HG03571 (cell line): ENCODE data around the gene SAP30.

ENCODE experiments used
- ATAC-seq: cut with Tn5 transposase; IDR thresholded peaks from one replicate; pipeline ENCODE4 v1.9.1; 2021; ENCODE audit not compliant: unreplicated experiment

Gene SAP30, protein sequence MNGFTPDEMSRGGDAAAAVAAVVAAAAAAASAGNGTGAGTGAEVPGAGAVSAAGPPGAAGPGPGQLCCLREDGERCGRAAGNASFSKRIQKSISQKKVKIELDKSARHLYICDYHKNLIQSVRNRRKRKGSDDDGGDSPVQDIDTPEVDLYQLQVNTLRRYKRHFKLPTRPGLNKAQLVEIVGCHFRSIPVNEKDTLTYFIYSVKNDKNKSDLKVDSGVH

DNA sequence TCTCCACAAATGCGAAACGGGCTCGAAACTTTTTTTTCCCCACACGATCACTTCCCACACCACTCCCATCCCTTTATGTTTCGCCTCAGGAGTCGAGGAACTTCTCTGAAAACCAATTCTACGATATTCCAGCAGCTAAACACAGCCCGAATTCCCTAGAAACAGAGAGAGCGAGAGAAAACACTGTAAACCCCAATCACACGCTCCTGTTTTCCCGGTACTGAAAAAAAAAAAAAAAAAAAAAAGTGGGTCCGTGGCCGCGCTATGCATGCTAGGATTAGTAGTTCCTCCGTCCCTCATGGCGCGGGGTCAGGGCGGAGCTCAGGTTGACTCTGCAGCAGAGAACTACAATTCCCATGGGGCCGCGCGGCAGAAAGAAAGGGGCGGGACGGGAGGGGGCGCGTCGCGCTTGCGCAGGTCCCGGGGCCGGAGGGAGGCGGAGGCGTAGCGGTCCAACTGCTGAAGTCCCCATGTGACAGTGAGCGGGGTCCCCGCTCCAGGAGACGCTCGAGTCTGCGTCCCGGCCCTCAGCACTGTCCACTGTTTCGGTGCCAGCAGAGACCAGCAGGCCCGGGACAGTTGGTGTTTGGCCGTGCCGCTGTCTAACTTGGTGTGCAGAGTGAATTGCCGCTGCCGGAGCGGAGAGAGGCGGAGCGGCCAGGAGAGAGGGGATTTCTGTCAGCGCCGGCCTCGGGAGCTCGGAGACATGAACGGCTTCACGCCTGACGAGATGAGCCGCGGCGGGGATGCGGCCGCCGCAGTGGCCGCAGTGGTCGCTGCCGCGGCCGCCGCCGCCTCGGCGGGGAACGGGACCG lies at the start of gene SAP30:
Gene SAP30 (plus strand): TSS at position 478 of the 815 bp plus-strand sequence. CDS start 229 bp downstream, at position 707.
- ATAC-seq = peak; percentile 69

DNA sequence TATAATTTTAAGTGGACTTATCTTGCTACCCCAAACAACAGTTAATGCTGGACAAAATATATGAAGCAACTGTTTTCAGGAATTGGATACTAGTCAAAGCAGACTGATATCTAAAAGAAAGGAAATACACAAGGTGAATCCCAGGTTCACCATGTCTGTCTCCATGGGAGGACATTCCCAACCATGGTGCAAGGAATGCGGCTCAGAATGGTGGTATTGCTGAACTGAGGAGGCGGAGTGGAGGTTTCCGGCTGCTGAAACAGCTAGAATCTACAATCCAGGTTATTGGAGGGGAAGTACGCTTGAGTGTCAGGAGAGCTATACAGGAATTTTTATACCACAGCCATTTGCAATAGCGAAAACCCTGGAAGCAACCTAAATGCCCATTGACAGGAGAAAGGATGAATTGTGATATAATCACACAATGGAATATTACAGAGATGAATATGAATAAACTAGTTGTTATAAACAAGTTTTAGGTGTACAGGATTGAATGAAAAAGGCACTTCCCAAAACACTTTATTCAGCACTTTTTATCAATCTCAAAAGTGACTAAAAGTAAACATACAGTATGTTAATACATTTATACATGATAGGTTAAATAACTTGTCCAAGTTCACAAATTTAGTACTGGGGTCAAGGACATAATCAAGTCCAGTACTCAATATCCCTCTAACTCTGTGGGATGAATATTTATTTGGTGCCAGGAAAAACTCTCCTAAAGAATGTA lies 45.6 kb upstream of the SAP30 start:
- no peak for ATAC-seq

DNA sequence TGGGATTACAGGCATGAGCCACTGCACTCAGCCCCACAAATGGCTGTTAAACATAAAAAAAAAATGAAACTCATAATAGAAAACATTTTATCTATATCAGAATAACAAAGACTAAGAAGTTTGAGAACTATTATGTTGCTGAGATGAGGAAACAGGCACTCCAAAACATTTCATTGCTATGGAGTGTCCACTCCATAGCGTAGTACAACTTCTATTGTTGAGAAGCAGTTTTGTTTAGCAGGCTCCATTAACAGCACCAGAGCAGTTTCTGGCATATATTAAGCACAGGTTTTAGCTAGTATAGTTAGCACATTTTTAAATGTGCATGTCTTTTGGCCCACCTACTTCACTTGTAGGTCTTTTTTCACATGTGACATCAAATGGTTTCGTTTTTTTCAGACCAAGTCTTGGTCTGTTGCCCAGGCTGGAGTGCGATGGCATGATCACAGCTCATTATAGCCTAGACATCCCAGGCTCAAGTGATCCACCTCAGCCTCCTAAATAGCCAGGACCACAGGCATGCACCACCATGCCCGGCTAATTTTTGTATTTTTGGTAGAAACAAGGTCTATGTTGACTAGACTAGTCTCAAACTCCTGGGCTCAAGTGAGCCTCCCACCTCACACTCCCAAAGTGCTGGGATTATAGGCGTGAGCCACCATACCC lies 42.4 kb upstream of the SAP30 start:
- ATAC-seq = no peak

DNA sequence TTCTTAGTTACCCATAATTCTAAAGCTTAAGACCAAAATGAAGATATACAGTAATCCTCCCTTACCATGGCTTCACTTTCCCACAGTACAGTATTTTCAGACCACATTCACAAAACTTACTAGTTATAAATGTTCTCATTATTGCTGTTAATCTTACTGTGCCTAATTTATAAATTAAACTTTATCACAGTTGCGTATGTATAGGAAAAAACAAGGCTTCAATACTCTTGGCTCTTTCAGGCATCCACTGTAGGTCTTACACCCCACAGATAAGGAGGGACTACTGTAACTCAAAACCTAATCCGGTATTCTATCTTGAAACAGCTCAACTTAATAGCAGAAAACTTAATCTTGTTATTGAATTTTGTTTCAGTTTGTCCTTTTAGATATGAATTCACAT lies 40.2 kb upstream of the SAP30 start:
- no peak for ATAC-seq

DNA sequence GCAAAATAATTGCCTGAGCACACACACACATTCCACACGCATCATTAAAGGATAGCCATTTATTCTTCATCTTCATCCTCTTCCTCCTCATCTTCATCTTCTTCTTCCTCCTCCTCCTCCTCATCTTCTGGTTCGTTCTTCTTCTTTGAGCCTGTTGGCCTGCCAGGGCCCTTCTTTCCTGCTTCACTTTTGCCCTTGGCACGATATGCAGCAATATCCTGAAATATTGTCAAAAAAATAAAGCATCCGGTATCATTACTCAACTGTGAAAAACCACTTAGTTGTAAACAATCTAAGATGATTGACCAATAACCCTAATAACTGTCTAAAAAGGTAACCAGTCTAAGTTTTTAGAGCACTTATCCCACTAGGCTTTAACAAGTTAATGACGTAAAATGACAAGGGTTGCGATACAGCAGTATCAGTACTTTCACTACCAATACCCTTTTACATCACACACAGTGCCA lies 38.7 kb upstream of the SAP30 start:
- ATAC-seq = no peak

DNA sequence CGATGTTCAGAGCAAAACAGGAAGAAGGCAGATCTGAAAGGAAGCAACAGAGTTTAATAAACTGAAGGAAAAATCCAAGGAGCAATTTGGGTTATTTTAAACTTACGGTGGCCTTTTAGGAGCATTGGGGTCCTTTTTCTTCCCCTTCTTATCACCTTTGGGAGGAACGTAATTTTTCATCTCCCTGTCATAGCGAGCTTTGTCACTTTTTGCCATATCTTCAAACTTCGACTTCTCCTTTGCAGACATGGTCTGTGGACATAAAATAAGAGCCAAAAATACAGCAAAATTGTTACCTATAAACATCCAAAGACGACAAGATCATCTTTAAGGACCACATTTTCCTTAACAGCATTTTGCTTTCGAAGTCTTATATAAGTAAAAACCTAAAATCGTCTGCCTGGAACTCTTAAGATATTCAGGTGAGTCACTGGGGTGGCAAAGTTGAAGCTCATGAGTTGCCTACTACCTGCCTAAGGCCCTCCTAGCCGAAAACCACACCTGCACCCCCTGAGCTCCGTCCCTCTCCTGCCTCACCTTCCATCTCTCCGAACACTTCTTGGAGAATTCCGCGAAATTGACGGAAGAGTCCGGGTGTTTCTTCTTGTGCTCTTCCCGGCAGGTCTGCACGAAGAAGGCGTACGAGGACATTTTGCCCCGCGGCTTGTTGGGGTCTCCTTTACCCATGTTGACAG lies 37.6 kb upstream of the SAP30 start:
- ATAC-seq = no peak

DNA sequence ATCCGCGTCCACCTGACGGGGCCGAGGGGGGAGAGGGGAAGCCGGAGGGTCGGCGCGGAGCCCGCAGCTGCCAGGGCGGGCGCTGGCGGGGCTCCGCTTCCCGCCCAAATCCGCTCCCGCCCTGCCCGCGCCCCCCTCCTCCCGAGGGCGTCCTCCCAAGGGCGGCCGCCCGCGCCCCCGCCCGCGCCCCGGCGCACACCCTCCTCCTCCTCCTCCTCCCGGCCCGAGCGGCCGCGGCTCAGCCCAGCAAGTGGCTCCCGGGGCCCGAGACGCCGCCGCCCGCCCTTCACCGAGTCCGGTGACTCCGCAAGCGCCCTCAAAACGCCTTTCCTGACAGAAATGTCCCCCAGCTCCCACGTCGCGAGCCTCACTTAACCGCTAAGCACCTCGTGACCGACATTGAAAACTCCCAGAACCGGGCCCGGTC lies 37.1 kb upstream of the SAP30 start:
- peak; percentile 5 for ATAC-seq

DNA sequence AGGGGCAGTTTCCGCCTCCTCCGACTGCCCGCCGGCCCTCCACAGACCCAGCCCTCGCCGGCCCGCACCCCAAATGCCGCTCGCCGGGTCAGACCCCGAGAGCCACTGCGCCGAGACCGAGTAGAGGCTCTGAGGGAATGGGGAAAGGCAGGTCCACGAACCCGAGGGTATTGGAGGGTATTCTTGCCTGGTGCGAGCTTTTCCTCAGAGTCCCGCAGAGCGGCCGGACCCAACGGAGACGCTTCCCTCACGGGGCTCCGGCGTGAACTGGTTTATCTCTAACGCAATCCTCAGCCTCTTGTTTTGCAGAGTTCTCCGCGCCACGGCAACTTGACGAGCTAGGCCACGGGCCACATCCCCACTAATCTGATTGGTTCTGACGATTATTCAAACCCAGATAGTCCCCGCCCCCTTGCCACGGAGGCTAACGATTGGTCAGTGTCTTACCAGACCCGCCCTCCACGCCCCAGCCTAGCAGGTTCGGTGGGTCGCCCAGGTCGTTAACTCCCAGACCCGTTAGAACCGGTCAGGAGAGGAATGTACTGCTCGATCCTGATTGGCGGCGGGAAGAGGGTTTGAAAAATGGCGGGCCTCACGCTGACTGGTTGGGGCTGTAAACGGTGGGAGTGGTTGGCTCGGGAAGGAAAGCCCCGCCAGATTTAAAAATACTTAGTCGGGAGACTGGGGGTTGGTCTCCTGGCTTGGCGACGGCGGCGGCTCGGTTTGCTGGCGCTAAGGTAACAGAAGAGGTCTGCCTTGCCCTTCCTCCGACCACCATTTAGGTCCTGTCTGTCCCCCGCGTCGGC lies 36.5 kb upstream of the SAP30 start, which contains the start of gene HMGB2:
Gene HMGB2 (minus strand): TSS at position 274 of the 806 bp plus-strand sequence. CDS start 709 bp downstream, outside the sequence.
- ATAC-seq = peak; percentile 93

DNA sequence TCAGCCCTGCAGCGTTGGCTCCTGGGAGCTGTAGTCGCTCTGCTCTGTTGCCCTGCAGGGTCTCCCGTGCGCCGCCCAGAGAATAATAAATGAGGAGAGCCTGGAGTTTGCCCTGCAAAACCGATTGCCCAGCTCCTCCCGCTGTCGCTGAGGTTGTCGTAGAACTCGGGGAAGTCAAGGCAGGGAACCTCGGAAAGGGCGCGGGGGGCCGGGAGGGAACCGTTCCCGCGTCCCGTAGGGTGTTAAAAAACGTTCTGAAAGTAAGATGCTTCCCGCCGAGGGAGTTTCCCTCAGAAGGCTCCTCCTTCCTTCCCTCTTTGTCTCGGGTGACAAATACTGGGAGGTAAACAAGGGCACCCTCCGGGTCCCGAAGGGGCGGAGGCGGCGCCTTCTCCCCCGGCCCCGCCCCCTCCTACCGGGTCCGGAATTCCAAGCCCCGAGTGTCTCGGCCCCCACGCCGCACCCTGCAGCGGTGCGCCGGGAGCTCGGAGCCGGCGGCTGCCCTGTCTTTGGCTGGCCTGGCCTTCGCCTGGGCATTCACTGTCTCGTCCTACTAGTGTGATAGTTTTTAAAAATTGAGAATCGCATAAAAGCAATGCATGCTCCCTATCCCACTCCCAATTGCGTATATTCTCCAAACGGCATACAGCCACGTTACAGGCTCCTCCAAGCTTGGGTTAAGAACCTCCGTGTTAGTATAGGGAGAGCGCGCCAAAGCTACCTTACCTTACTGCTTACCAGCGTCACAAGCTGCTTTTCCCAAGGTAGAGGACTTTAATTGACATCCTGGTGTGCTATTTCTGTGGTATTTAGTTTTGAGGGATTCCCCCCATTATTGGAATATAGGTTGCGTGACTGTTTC lies 35.6 kb upstream of the SAP30 start:
- peak; percentile 32 for ATAC-seq

DNA sequence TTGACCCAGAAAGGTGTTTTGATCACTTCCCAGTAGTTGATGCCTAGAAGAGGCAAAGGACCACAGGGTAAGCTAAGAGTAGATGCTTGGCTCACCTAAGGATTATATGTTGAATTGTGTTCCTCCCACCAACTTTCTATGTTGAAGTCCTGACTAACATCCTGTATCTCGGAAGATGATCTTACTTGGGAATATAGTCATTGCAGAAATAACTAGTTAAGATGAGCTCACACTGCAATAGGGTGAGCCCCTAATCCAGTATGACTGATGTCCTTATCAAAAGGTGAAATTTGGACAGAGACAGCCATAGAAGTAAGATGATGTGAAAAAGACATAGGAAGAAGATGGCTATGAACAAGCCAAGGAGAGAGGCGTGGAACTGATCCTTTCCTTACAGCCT lies 33.3 kb upstream of the SAP30 start:
- ATAC-seq = no peak

DNA sequence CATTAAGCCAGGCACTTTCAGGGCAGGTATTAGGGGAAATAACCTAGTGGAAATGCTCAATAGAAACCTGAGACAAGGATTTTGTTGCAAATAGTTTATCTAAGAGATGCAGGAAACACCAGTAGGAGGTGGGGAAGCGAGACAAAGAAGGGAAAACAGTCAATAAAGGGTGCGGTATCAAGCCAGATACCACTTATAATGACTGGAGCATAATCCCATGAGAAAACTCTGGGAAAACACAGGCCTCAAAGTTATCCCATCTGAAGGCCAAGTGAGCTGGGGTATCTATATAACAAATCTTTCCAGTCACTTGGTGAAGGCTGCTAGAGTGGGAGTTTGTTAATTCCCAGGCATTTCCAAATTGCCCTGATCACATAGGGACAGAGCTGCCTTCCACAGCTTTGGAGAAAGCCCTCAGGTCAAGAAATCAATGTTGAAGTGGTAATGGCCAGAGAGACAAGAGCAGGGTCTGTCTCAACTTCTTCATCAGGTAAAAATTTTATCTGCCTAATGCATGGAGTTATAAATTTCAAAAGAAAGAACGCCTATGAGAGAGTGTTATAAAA lies 26.8 kb upstream of the SAP30 start:
- ATAC-seq = no peak

DNA sequence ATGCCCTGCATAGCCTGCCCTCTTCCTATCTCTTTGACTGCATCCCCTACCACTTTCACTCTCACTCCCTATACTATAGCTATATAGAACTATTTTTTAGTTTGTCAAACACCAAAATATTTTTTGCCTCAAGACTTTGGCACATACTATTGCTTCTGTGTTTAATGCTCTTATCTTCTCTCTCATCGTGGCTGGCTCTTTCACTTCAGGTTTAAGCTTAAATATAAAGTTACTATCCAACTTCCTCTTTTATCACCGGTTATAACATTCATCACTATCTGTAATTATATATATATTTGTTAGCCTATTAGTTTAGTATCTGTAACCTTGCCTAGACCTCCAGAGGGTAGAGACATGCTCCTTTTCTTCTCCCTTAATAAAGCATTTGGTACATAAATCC lies 25.1 kb upstream of the SAP30 start:
- ATAC-seq = no peak

DNA sequence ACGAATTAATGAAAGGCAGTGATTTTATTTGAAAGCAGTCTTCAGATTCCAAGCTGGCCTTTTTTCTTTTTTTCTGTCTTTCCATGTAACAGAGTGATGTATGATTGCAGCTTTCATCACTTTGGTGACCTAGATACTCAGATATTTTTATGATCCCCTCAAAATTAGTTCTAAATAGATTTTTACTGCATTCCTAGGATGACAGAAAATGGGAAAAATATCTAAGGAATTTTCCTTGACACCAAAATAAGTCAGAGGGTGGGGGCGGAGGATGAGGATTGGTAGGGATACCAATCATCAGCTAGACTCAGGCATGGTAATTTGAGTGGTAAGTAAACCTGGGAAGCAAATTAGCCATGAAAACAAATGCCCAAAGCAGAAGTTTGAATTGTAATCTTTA lies 24.7 kb upstream of the SAP30 start:
- ATAC-seq = no peak

DNA sequence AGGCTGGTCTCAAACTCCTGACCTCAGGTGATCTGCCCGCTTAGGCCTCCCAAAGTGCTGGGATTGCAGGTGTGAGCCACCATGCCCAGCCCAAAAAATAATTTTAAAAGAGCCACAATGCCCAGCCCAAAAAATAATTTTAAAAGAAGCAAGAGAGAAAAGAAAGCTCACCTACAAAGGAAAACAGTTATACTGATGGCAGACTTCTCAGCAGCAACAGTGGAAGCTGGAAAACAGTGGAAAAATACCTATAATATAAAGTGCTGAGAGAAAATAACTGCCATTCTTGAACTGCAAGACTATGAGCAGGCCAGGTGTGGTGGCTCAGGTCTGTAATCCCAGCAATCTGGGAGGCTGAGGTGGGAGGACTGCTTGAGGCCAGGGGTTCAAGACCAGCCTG lies 23.3 kb upstream of the SAP30 start:
- ATAC-seq = no peak

DNA sequence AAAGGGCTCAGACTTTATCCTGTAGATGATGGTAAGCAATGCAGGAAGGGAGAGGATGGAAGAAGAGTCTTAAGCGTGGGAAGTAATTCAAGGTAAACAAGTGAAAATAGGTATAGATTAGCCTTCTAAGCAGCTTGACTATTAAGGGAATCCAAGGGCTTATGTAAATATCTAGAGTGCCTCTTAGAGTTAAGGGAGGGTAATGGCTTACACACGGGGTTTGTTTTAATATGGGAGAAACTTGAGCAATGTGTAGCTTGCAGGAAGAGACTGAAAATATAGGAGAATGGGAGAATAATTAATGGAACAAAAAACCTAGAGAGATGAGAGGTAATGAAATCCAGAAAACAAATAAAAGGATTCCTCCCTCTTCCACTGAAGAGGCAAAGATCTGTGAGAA lies 12.8 kb upstream of the SAP30 start:
- ATAC-seq = no peak

DNA sequence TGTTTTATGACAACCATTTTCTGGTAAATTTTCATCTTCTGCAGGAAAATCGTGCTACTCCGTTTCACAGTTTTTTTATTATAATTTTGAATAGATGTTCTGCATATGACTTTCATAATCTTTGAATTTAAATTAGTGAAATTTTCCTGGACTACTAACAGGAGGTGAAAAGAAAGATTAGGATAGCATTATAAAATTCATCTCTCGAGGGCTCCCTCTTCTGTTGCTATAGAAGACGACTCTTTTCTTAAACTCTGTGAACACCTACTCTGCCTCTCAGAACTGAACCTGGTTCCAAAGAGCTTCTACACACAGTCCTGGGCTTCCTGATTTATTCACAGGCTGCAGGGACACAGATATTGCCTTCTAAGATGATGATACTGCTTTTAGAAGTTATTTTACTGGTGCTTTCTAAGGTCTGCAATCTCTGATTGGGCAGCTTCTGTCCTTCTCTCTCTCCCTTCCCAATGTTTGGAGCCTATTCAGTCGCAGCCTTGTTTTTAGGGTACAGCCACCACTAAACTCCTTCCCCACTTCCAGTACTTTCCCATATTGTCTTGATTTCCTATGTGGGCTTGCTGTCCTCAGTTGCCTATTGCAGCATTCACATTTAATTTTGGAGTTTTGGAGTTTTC lies 10.1 kb upstream of the SAP30 start:
- ATAC-seq = no peak

DNA sequence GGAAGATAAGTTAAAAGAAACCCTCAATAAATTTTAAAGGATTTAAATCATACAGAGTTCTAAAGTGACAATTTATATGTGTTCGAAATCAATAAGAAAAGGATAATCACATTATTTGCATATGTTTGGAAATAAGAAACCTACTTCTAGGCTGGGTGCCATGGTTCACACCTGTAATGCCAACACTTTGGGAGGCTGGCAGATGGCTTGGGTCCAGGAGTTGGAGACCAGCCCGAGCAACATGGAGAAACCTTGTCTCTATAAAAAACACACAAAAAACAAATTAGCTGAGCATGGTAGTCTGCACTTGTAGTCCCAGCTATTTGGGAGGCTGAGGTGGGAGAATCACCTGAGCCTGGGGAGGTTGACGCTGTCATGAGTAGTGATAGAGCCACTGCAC lies 8.1 kb upstream of the SAP30 start:
- ATAC-seq = no peak
